Hepatocyte (in vitro differentiated cells): ENCODE data around the gene ENDOD1.
A peak's percentile ranks its signal among the peaks of the same experiment; 100 is the strongest.

Experiments used
- EZH2 ChIP-seq: fragments of 200-600 bp; sonication (generic); IDR thresholded peaks from 2 replicates; pipeline ENCODE4 v1.6.1; 2016; ENCODE audit warnings: antibody characterized with exemption, mild to moderate bottlenecking, borderline replicate concordance
- TF ChIP-seq, protein P1 (sequence below): fragments of 200-600 bp; sonication (generic); IDR thresholded peaks from 2 replicates; pipeline ENCODE4 v1.5.1; 2016; ENCODE audit warnings: antibody characterized with exemption, mild to moderate bottlenecking; ENCODE audit not compliant: poor library complexity

DNA sequence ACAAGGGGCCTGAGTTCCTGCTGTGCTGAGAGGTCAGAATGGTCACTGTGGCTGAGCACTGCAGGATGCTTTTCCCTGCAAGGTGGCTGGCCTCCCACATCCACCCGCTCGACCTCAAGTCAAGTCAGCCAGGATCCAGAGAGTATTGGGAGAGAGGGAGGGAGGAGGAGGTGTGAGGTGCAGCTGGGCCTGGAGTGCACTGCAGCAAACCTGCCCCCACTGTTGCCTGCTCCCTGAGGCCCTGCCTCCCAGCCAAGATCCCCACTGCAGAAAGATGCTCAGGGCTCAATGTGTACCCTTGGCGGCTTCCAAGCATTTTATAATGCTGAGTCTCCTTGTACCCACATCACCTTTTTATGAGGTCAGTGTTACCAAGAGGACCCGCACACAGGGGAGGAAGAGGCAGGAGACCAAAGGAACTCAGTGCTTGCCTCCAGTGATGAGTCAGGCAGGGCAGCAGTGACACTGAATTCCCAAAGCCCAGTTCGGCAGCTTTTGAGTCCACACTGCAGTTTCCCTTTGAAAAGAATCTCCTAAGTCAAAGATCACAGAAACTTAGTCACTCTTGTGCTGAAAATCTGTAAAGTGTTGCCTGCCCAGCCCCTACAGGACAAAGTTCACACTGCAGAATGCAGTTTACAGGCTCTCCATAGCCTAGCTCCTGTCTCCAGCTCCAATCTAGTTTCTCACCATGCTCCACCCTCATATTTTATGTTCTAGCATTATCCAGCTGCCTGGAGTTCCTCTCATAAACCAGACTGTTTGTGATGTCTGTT lies 3.1 kb downstream of the ENDOD1 start:
- TF ChIP-seq, protein P1, sequence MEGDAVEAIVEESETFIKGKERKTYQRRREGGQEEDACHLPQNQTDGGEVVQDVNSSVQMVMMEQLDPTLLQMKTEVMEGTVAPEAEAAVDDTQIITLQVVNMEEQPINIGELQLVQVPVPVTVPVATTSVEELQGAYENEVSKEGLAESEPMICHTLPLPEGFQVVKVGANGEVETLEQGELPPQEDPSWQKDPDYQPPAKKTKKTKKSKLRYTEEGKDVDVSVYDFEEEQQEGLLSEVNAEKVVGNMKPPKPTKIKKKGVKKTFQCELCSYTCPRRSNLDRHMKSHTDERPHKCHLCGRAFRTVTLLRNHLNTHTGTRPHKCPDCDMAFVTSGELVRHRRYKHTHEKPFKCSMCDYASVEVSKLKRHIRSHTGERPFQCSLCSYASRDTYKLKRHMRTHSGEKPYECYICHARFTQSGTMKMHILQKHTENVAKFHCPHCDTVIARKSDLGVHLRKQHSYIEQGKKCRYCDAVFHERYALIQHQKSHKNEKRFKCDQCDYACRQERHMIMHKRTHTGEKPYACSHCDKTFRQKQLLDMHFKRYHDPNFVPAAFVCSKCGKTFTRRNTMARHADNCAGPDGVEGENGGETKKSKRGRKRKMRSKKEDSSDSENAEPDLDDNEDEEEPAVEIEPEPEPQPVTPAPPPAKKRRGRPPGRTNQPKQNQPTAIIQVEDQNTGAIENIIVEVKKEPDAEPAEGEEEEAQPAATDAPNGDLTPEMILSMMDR = peak; percentile 39
- no peak for TF ChIP-seq EZH2
